ENCODE data around the gene BNIPL.

DNA sequence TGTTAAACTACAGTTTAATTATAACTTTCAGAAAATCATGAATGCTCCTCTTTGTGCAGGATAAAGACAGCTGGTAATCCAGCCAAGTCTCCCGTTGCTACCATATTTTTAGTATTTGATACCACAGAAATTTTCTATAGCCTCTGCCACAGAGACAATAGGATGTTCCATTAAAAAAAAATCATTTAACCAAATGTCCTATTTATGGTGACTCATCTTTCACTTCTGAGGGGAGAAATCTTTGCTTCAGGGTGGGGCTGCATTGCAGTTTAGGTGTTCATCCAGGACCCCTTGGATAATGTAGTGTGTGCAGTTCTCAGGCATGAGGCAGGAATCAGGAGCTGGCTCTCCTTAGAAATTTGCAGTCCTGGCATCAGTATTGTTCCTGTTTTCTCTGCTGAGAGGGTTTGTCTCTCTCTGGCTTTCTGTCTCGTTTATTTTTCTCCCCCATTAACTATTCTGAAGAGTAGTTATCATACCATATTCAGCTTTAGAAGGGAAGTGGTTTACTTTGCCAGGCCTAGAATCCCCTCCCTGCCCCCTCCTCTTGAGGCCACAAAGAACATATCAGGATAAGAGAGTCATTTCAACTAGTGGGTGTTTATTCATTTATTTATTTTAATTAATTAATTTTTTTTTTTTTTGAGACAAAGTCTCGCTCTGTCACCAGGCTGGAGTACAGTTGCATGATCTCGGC lies 25.1 kb upstream of the BNIPL start:
- TF ChIP-seq POLR2A (IDR thresholded peaks at IDR 0.05; ENCODE audit: low read depth, low read length): no peak
- no peak for TF ChIP-seq POLR2AphosphoS5 (IDR thresholded peaks at IDR 0.05; ENCODE audit: low read depth, low read length)
- no peak for TF ChIP-seq TAF1 (IDR thresholded peaks at IDR 0.05; ENCODE audit: borderline replicate concordance, low read depth, low read length)

Data from GM12892 (cell line).